ENCODE results near the gene RFT1. TPM values are rescaled to one million over a fixed set of nuclear protein-coding genes. Genes with fewer than 3 reads are reported as not detected.

RFT1 gene
- total RNA-seq, 4 donors from 2014 or later: 8.6 to 16.1 (median 15.5) TPM

DNA sequence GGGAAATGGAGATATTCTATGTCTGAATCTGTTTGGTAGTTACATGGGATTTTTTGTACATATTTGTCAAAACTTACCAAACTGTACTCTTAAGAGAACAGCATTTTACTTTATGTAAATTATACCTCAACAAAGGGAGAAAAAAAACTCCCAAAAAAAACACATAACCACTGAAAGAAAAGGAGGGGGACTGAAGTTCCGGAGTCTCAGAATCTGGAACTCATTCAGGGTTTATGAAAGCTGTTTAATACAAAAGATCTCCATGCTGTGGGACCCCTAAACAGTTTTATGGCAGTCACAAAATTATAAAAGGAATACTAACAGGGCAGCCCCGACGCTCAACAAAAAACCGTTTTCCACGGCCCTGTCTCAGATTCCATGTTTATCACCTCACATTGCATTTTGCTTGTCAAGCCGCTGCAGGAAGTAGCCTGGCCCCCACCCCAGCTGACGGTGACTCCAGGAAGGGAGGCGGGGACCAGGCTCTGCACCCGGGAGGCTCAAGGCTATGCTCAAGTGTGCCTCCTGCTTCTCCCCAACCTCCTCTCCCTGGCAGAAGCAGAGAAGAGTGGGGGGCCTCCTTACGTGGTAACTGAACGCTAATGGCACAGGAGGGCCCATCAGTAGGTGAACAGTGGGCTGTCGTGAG is 29.3 kb downstream of the RFT1 start:
- intact Hi-C loops (cut with DNase I; ENCODE audit: low total_unique reads): no loop called here
- H3K4me3 ChIP-seq (ENCODE audit: low read depth, poor library complexity, severe bottlenecking): no peak overlapping the region
- DNase-seq (ENCODE audit: low spot score in 2 of 2): no peak
- no peak for TF ChIP-seq POLR2A (IDR thresholded peaks at IDR 0.05)
- TF ChIP-seq, protein P1, sequence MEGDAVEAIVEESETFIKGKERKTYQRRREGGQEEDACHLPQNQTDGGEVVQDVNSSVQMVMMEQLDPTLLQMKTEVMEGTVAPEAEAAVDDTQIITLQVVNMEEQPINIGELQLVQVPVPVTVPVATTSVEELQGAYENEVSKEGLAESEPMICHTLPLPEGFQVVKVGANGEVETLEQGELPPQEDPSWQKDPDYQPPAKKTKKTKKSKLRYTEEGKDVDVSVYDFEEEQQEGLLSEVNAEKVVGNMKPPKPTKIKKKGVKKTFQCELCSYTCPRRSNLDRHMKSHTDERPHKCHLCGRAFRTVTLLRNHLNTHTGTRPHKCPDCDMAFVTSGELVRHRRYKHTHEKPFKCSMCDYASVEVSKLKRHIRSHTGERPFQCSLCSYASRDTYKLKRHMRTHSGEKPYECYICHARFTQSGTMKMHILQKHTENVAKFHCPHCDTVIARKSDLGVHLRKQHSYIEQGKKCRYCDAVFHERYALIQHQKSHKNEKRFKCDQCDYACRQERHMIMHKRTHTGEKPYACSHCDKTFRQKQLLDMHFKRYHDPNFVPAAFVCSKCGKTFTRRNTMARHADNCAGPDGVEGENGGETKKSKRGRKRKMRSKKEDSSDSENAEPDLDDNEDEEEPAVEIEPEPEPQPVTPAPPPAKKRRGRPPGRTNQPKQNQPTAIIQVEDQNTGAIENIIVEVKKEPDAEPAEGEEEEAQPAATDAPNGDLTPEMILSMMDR (IDR thresholded peaks at IDR 0.05): no peak
- 86 to 88% methylated on average over 12 of the region's 12 CpGs for WGBS, 2 donors

- TF ChIP-seq POLR2A (IDR thresholded peaks at IDR 0.05): no peak
- TF ChIP-seq, protein P1 (IDR thresholded peaks at IDR 0.05): no peak
- 86% methylated on average over 5 of the region's 5 CpGs for WGBS, 2 donors
- no peak for DNase-seq (ENCODE audit: low spot score in 2 of 2)
- intact Hi-C loops (cut with DNase I; ENCODE audit: low total_unique reads): no loop called here
- H3K4me3 ChIP-seq (ENCODE audit: low read depth, poor library complexity, severe bottlenecking): no peak overlapping the region
These were observed 32.3 kb downstream of the RFT1 start for GRCh38 chr3:53097887-53098286.

DNA sequence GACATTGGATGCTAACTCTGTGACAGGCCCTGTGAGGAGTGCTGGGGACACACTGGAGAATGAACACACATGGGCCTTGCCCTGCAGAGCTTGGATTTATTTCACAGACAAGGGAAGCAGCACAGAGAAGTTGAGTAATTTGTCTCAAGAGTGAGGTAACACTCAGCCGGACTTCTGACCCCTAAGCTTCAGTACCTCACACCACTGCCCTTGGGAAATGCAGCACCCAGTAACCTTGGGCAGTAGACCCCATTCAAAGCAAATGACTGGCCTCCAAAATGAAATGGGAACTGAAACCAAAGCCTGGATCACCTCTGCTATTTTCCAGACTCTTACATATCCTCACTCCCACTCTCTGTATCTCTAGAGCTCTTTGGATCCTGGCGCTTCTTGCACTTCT is 37.3 kb downstream of the RFT1 start:
- no peak for DNase-seq (ENCODE audit: low spot score in 2 of 2)
- no peak overlapping the region for H3K4me3 ChIP-seq (ENCODE audit: low read depth, poor library complexity, severe bottlenecking)
- WGBS, 2 donors: 87 to 95% methylated on average over 2 of the region's 2 CpGs
- intact Hi-C loops (cut with DNase I; ENCODE audit: low total_unique reads): no loop called here
- TF ChIP-seq, protein P1 (IDR thresholded peaks at IDR 0.05): no peak
- no peak for TF ChIP-seq POLR2A (IDR thresholded peaks at IDR 0.05)

DNA sequence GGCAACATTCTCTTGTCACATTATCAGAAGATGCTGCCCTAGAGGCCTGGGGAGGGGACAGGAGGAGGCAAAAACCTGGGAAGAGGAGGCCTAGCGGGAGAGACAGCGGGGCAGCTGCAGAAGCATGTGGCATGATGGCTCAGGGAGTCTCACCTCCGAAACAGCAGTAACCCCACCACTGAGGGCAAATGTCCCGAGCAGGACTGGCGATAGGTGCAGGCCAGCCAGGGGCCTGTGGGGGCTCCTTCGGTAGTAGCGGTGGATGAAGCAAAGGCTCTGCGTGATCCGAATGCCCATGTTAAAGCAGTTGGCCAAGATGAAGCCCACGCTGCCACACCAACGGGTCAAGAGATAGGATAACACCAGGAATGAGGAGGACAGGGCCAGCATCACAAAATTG is 38.0 kb downstream of the RFT1 start:
- TF ChIP-seq, protein P1 (IDR thresholded peaks at IDR 0.05): no peak
- no peak for TF ChIP-seq POLR2A (IDR thresholded peaks at IDR 0.05)
- 93 to 95% methylated on average over 11 of the region's 11 CpGs for WGBS, 2 donors
- H3K4me3 ChIP-seq (ENCODE audit: low read depth, poor library complexity, severe bottlenecking): no peak overlapping the region
- intact Hi-C loops (cut with DNase I; ENCODE audit: low total_unique reads): no loop called here
- DNase-seq (ENCODE audit: low spot score in 2 of 2): no peak

- intact Hi-C loops (cut with DNase I; ENCODE audit: low total_unique reads): no loop called here
- TF ChIP-seq POLR2A (IDR thresholded peaks at IDR 0.05): no peak
- TF ChIP-seq, protein P1 (IDR thresholded peaks at IDR 0.05): no peak
- 90 to 92% methylated on average over 5 of the region's 5 CpGs for whole genome bisulfite sequencing, 2 donors
- no peak for DNase-seq (ENCODE audit: low spot score in 2 of 2)
- H3K4me3 ChIP-seq (ENCODE audit: low read depth, poor library complexity, severe bottlenecking): no peak overlapping the region
These were observed 39.2 kb downstream of the RFT1 start for GRCh38 chr3:53091011-53091410.

- DNase-seq (ENCODE audit: low spot score in 2 of 2): no peak
- intact Hi-C loops (cut with DNase I; ENCODE audit: low total_unique reads): no loop called here
- no peak overlapping the region for H3K4me3 ChIP-seq (ENCODE audit: low read depth, poor library complexity, severe bottlenecking)
- TF ChIP-seq POLR2A (IDR thresholded peaks at IDR 0.05): no peak
- TF ChIP-seq, protein P1 (IDR thresholded peaks at IDR 0.05): no peak
- WGBS, 2 donors: 56 to 67% methylated on average over 3 to 6 of the region's 6 CpGs
These were observed 40.7 kb downstream of the RFT1 start for GRCh38 chr3:53089511-53089910.

Data from lower leg skin (tissue), 4 donors.